Amniotic stem cell (primary cell): ENCODE measurements around the gene ZYG11B.
"Not testable (repeated sequence)": the region's sequence is repeated elsewhere in the genome, so short reads cannot be mapped to it uniquely, and the experiment has no call there.

Experiments used
- DNase-seq: peaks from one replicate; lab custom pipeline; 2025; lab: John Stamatoyannopoulos, UW

ZYG11B gene

DNA sequence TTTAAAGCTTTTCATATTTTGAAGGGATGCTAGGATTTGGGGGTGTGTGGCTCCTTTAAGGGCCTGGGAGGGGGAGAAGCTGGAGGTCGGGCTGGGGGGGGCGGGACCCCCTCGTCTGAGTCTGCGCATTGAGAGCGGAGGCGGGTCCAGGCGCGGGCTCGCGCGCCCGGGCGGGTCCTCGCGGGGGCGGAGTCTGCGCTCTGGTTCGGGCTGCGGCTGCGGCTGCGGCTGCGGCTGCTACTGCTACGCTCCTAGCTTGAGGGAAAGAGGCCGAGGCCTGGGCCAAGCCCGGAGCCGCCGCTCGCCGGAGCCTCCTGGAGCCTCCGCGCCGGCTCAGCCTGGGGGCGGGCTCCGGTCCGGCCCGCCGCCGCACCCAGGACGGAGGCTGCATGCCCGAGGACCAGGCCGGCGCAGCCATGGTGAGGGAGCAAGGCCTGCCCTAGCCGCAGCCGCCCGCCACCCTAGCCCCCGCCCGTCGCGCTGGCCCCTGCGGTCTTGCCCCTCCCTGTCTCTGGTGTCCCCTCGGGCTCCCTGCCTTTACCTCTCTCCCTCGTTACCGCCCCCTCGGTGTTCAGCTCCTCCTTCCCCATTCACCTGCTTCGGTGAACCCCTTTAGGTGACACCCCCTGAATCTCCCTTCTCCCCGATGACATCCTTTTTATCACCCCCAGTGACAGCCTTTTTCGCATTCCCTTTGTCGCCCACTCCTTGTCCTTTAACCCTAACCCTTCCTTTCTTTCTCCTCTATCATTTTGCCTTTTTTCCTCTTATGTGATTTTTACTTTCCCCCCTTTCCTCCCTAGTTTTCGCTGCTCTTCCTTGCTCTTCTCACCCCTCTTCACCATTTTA lies at the start of gene ZYG11B:
ZYG11B (plus strand) TSS at position 189 of the 849 bp plus-strand sequence; CDS start at position 390, 201 bp downstream.
- DNase-seq: peak; percentile 65

DNA sequence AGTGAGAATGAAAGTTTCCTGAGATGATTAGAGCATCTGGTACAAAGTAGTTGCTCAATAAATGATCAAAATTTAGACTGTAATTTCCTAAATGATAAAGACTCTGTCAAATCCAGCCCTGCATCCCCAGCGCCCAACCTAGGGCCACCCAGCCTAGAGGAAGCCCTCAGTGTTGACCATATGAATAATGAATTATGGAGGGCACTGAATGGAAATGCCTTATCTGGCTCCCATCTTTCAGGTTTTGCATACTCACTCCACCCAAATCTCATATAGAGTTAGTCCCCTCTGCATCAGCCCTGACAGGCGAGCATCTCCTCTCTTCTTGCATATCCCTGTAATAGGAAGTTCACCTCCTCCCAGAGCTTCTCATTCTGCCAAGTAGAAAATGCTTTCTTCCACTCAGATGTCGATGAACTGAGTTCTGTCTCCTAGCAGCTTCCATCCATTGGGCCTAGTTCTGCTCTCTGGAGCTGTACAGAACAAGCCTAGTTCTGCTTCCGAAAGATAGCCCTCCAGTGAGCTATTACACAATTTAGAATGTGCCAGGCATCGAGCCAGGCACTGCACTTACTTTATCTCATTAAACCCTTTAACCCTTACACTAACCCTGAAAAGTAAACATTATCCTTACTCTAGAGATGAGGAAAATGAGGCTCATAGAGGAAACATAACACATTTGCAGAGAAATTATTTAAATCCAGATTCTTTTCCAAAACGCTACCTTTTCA lies 49.0 kb upstream of the ZYG11B start:
- DNase-seq: no peak

DNA sequence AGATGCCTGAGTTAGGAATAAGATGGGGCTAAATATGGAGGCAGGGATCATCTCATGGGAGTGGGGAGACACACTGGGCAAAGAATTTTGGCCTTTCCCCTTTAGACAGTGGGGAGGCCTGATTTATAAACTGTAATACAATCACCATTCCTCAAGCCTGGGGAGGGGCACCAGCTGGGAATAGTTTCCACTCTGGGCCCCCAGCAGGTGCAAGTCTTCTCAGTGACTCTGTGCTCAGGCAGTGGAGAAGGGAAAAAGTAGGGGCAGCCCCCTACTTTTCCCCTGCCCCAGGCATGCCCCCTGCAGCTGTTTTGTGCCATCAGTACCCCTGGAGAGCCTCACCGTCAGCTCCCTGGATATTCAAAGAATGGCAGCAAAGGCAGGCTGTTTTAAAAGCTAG lies 47.2 kb upstream of the ZYG11B start:
- no peak for DNase-seq

- DNase-seq: no peak
These were observed 46.8 kb upstream of the ZYG11B start for GRCh38 chr1:52679498-52679897.

GRCh38 chr1:52680353-52680752 lies 45.9 kb upstream of the ZYG11B start:
- DNase-seq: no peak

DNA sequence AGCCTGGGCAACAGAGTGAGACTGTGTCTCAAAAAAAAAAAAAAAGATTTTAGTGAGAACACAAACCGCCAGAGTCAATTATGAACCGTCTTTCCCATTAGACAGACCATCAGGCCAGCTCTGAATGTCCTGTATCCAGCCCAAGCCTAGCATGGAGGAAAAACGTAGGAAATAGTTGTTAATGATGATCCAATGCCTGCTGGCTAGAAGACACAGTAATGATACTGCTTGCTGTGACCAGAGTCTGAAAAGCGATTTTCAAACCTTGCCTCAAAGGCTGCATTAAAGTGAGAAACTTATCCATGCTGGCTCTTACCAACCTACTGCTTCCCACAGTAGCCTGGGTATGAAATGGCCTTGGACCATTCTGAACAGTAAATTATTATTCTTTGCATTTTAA lies 45.1 kb upstream of the ZYG11B start:
- DNase-seq: no peak

- no peak for DNase-seq
These were observed 42.8 kb upstream of the ZYG11B start for GRCh38 chr1:52683367-52683940.

DNA sequence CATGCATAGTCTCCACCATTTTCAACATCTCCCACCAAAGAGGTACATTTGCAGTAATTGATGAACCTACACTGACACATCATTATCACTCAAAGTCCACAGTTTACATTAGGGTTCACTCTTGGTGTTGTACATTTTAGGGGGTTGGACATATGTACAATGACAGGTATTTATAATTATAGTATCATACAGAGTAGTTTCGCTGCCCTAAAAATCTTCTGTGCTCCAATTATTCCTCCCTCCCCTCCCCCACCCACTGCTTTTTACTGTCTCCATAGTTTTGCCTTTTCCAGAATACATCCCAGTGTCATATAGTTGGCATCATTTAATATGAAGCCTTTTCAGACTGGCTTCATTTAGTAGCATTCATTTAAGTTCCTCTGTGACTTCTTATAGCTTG lies 41.7 kb upstream of the ZYG11B start:
- DNase-seq: no peak

DNA sequence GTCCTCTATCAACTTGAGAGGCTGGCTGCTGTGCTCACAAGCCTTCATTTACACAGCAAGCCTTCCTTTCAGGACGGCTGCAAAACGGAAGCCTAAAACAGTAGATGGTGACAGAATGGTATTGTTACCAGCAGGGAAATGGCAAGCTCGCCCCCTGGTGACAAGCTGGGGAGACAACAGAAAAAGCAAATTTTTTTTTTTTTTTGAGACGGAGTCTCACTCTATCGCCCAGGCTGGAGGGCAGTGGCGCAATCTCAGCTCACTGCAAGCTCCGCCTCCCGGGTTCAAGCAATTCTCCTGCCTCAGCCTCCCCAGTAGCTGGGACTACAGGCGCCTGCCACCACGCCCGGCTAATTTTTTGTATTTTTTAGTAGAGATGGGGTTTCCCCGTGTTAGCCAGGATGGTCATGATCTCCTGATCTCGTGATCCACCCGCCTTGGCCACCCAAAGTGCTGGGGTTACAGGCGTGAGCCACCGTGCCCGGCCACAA lies 39.9 kb upstream of the ZYG11B start:
- DNase-seq: peak; percentile 36

- no peak for DNase-seq
These were observed 39.4 kb upstream of the ZYG11B start for GRCh38 chr1:52686830-52687229.

DNA sequence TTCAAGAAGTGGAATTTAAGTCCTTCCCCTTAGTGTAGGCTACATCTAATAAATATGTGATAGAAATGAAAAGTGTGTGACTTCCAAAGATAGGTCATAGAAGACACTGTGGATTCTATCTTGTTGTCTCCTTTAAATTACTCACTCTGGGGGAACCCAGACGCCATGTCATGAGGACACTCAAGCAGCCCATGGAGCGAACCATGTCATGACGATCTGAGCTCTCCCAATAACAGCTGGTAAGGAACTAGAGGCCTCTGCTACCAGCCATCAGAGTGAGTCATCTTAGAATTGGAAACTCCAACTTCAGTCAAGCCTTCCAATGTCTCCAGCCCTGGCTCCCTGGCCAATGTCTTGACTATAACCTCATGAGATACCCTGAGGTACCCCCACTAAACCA lies 34.4 kb upstream of the ZYG11B start:
- DNase-seq: no peak

- no peak for DNase-seq
These were observed 33.6 kb upstream of the ZYG11B start for GRCh38 chr1:52692697-52693096.

DNA sequence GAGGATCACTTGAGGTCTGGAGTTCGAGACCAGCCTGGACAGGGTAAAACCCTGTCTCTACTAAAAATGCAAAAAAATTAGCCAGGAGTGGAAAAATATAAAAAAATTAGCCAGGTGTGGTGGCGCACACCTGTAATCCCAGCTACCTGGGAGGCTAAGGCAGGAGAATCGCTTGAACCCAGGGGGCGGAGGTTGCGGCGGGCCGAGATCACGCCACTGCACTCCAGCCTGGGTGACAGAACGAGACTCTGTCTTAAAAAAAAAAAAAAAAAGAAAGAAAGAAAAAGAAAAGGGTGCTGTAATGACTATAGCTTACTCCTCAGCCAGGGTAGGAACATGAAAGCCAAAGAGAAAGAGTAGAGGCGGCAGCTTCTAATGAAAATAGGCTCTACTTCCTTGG lies 32.9 kb upstream of the ZYG11B start:
- DNase-seq: not testable (repeated sequence)

DNA sequence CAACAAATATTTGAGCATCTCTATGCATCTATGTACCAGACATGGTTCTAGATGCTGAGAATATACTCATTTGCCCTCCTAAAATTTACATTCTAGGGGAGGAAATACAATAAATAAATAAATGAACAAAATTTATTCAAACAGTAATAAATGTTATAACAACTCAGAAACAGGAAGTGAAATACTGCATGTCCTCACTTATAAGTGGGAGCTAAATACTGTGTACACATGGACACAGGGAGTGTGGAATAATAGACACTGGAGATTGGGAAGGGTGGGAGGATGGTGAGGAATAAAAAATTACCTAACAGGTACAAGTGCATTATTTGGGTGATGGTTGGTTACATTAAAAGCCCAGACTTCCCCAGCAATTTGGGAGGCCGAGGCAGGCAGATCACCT lies 32.4 kb upstream of the ZYG11B start:
- DNase-seq: no peak

- DNase-seq: no peak
These were observed 30.6 kb upstream of the ZYG11B start for GRCh38 chr1:52695627-52696026.

DNA sequence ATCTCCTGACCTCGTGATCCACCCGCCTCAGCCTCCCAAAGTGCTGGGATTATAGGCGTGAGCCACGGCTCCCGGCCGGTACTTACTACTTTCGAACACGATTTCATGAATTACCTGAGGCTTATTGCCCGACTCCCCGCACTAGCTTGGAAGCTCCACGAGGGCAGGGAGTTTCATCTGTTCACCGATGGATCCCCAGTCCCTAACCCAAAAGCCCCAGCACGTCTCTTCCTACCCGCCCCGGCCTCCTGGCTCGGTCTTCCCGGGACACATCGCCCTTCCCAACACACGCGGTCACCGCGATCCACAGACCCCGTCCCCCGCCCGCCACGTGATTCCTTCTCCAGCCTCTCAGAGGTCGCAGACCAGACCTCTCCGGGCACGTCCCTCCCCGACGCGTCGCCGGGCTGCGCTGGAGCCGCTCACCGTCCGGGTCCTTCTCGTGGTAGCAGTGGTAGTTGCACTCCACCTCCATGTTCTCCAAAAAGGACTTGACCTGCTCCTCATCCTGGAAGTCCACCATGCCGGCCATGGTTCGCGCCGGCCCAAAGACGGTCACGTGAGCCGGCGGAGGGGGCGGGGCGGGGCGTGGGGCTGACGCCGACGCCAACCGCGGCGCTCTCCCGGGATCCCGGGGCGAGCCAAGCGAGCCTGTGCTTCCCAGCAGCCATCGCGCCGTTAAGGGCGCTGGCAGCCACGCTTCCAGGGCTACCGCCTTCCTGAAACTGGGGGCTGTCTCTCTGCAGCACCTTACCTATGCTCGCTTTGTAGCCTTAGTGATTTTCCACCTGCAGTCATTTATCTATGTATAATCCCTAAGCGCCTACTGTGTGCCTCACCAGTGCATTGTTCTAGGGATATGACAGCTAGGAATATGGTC lies 28.2 kb upstream of the ZYG11B start, which contains the start of gene COA7:
COA7 (minus strand) TSS at position 553 of the 880 bp plus-strand sequence; CDS start at position 532, 21 bp downstream.
- DNase-seq: peak; percentile 51

DNA sequence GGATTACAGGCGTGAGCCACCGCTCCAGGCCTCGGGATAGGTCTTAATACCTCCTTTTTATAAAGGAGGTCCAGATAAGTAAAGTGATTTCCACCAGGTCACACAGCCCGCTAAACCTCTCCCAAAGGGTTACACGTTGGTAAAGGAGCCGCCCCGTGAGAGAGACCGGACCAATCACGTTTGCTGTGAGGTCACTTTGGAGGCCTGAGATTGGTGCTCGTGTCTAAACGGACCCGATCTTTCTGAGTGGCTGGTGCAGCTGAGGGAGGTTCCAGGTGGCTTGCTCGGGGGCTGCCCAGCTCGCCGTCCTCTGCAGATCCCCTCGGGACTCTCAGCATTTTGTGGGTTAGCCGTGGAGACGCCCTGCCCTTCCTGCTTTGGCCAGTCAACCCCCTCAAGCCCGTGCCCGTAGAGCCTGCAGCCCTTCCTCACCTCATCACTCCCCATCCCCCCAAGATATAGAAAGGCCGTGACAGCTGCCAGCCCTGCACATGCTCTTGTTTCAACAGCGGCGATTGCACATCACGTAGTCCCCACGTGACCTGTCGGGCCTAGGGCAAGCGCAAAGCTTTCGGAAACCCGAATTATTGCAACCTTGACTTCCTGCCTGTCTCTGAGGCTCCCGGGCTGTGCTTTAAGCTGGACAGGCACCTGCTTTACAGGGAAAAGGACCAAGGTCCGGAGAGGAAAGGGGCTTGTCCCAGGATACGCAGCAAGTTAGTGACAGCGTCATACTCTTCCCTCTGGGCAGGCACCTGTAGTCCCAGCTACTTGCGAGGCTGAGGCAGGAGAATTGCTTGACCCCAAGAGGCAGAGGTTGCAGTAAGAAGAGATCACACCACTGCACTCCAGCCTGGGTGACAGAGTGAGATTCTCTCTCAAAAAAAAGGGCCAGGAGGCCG lies 23.1 kb upstream of the ZYG11B start:
- peak; percentile 83 for DNase-seq

DNA sequence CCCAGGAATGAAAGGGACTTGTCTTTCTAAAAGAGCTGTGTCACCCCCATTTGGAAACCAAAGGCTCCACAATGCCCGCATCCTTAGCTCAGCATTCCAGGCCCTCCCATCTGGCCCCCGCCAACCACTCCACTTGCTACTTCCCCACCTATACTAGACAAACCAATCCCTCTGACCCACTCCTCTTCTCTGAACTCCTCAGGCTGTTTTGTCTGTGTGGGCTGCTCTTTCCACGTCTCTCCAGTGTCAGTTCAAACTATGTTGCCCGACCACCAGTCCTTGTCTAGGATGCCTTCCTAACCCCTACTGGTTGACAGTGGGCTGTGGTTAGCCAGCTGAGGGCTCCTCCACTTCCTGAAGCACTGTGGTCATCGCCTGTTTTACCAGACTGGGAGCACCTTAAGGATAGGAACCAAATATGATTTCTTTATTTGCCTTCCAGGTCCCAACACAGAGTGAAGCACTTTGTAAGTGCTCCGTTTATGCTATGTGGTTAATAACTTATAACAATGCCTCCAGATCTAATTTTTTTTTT lies 20.1 kb upstream of the ZYG11B start:
- no peak for DNase-seq

DNA sequence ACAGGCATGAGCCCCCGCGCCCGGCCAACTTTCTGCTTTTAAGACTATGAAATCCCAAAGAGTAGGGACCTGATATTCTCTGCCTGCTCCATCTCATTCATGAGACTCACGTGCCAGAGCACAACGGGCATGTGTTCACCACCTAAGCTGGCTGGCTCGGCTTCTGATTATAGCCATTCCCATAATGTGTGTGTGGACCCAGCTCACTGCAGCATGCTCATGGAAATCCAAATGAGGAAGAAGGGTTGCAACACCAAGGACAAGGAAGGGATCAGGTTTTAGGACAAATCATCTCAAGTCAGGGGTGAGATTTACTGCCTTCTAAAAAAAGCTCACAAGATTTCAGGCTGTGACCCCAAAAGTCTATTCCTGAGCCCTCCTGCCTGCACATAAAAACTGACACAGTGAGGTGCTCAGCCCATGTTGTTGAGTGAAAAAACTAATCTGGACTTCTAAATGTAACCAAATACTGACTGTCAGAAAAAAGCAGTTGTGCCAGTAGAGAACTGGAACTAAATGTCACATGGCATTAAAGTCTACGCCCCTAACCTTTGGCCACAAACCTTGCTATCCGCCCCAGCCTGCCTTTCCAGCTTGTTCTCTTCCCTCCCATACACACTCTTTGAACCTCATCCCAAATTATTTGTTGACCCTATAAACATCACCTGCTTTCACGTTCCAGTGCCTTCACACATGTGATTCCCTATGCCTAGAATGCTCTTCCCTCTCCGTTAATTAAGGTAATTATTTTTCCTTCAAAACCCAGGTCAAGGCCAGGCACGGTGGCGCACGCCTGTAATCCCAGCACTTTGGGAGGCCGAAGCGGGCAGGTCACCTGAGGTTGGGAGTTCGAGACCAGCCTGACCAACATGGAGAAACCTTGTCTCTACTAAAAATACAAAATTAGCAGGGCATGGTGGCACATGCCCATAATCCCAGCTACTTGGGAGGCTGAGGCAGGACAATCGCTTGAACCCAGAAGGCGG lies 19.0 kb upstream of the ZYG11B start:
- DNase-seq: no peak
